ENCODE results near the gene MAP3K20.
"Not testable (repeated sequence)": the region's sequence is repeated elsewhere in the genome, so short reads cannot be mapped to it uniquely, and the experiment has no call there.

DNA sequence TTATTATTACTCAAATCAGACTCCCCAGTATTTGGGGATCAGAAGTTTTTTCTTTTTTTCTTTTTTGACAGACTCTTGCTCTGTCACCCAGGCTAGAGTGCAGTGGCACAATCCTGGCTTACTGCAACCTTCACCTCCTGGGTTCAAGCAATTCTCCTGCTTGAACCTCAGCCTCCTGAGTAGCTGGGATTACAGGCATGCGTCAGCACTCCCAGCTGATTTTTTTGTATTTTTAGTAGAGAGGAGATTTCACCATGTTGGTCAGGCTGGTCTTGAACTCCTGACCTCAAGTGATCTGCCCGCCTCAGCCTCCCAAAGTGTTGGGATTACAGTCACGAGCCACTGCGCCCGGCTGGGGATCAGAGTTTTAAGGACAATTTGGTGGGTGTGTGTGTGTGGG lies 233.7 kb downstream of the MAP3K20 start:
- not testable (repeated sequence) for TF ChIP-seq CTCF (IDR thresholded peaks at IDR 0.05; ENCODE audit: borderline replicate concordance, extremely low read depth, low read length, poor library complexity, severe bottlenecking); EZH2 (IDR thresholded peaks at IDR 0.05; ENCODE audit: borderline replicate concordance, low read depth, low read length, severe bottlenecking)

Data from DND-41 (cell line).